GM20431 (cell line): Measurements from ENCODE around the gene FBXO33.

Source experiments
- in situ Hi-C: fragments of 300-500 bp; cut with MseI, MboI; formaldehyde crosslinking; loops from one replicate; pipeline ENCODE4 v1.15.0; 2020; ENCODE audit warnings: low sequenced_read_pairs; ENCODE audit not compliant: unreplicated experiment

The FBXO33 gene

GRCh38 chr14:39431416-39432178, 636 bp downstream of the FBXO33 start:
- in situ Hi-C loops, result no loop called here

- in situ Hi-C loops, result no loop called here
Measured at GRCh38 chr14:39430762-39431415, 1.3 kb downstream of the FBXO33 start.

GRCh38 chr14:39428118-39428517, 4.1 kb downstream of the FBXO33 start:
- in situ Hi-C loops, result no loop called here

GRCh38 chr14:39426605-39427004, 5.6 kb downstream of the FBXO33 start:
- in situ Hi-C loops, result no loop called here

- in situ Hi-C loops, result no loop called here
Measured at GRCh38 chr14:39425947-39426346, 6.3 kb downstream of the FBXO33 start.

- in situ Hi-C loops, result no loop called here
Measured at GRCh38 chr14:39423793-39424192, 8.4 kb downstream of the FBXO33 start.

GRCh38 chr14:39422243-39422642, 10.0 kb downstream of the FBXO33 start:
- in situ Hi-C loops, result no loop called here

GRCh38 chr14:39419272-39419671, 13.0 kb downstream of the FBXO33 start:
- in situ Hi-C loops, result no loop called here

- in situ Hi-C loops, result no loop called here
Measured at GRCh38 chr14:39417014-39417413, 15.2 kb downstream of the FBXO33 start.

GRCh38 chr14:39416072-39416471, 16.2 kb downstream of the FBXO33 start:
- in situ Hi-C loops, result no loop called here

- in situ Hi-C loops, result no loop called here
Measured at GRCh38 chr14:39406560-39406959, 25.7 kb downstream of the FBXO33 start.

- in situ Hi-C loops, result no loop called here
Measured at GRCh38 chr14:39398382-39398781, 33.9 kb downstream of the FBXO33 start.

GRCh38 chr14:39396448-39396847, 35.8 kb downstream of the FBXO33 start:
- in situ Hi-C loops, result no loop called here

GRCh38 chr14:39395555-39396254, 36.5 kb downstream of the FBXO33 start:
- in situ Hi-C loops, result no loop called here

- in situ Hi-C loops, result no loop called here
Measured at GRCh38 chr14:39393289-39393688, 38.9 kb downstream of the FBXO33 start.

- in situ Hi-C loops, result no loop called here
Measured at GRCh38 chr14:39384177-39384576, 48.1 kb downstream of the FBXO33 start.

GRCh38 chr14:39383741-39384140, 48.5 kb downstream of the FBXO33 start:
- in situ Hi-C loops, result no loop called here

- in situ Hi-C loops, result no loop called here
Measured at GRCh38 chr14:39383026-39383660, 49.1 kb downstream of the FBXO33 start.

- in situ Hi-C loops, result no loop called here
Measured at GRCh38 chr14:39382463-39382862, 49.8 kb downstream of the FBXO33 start.

- in situ Hi-C loops, result no loop called here
Measured at GRCh38 chr14:39381366-39381765, 50.9 kb downstream of the FBXO33 start.
